DMS79 treated with DMSO at 0.1 percent for 48 hours (cell line): Measurements from ENCODE around the gene NR4A1.

Experiments used
- DNase-seq: peaks from one replicate; lab custom pipeline; 2025; lab: John Stamatoyannopoulos, UW

NR4A1 gene

GRCh38 chr12:52041695-52042123, 9.5 kb upstream of the NR4A1 start:
- DNase-seq, result no peak

- DNase-seq, result no peak
Observed at GRCh38 chr12:52042706-52043385, 8.4 kb upstream of the NR4A1 start.

GRCh38 chr12:52043386-52044212, 7.6 kb upstream of the NR4A1 start:
- no peak for DNase-seq

- no peak for DNase-seq
Observed at GRCh38 chr12:52044292-52044983, 6.8 kb upstream of the NR4A1 start.

DNA sequence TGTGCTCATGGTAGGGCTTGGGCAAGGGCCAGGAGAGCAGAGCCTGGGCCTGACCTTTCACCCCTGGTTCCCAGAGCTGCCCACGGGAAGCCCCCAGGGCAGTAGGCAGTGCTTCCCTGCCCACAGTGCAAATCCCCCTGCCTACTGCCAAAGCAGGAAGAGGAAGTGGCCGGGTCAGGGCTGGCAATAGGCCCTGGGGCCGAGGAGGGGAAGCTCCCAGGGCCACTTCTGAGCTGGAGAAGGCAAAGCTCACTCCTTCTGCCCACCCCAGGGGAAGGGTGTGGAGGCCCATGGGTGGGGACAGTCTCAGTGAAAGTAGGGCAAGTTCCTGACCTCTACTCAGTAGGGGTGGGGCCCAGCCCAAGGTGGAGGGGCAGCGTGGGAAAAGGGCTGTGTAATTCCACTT, 5.4 kb upstream of the NR4A1 start:
- no peak for DNase-seq

- no peak for DNase-seq
Observed at GRCh38 chr12:52046859-52047258, 4.4 kb upstream of the NR4A1 start.

DNA sequence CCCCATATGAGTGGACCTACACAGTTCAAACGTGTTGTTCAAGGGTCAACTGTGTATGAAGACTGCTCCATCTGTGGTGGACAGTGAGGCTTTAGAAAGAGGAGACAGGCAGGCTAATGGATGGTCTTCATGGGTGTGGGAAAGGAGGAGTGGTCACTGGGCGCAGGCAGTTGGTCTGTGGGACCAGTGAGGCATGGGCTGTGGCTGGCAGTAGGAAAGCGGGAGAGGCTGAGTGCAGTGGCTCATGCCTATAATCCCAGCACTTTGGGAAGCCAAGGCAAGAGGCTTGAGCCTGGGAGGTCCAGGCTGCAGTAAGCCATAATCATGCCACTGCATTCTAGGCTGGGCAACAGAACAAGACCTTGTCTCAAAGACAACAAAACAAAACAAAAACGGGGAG, 2.0 kb upstream of the NR4A1 start:
- no peak for DNase-seq

- no peak for DNase-seq
Observed at GRCh38 chr12:52049688-52050087, 1.6 kb upstream of the NR4A1 start.

DNA sequence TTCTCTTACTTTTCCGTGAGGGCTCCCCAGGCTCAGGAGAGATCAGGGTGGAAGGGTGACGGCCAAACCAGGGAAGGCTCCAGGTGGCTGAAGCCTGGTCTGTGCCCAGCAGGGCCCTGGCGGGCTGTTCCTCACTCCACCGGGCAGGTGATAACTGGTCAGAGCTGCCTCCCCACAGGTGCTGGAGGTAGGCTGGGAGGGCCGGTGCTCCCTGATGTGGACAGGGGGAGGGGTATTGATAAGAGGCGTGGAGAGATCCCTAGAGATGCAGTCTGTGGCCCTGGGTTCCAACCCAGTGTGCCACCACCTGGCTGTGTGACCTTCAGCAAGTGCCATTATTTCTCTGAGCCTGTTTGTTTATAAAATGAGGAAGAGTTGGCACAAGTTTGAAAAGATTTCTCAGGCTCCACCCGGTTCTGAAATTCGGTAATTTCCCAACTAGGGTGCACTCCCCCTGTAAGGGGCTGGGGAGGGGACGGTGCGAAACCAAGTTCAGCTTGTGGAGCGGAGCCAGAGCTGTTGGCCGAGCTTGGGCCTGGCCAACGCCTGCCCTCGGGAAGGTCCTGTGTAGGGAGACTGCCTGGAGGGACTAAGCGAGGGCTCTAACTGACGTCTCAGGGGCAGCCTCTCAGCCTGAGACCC, 1.0 kb upstream of the NR4A1 start:
- no peak for DNase-seq

DNA sequence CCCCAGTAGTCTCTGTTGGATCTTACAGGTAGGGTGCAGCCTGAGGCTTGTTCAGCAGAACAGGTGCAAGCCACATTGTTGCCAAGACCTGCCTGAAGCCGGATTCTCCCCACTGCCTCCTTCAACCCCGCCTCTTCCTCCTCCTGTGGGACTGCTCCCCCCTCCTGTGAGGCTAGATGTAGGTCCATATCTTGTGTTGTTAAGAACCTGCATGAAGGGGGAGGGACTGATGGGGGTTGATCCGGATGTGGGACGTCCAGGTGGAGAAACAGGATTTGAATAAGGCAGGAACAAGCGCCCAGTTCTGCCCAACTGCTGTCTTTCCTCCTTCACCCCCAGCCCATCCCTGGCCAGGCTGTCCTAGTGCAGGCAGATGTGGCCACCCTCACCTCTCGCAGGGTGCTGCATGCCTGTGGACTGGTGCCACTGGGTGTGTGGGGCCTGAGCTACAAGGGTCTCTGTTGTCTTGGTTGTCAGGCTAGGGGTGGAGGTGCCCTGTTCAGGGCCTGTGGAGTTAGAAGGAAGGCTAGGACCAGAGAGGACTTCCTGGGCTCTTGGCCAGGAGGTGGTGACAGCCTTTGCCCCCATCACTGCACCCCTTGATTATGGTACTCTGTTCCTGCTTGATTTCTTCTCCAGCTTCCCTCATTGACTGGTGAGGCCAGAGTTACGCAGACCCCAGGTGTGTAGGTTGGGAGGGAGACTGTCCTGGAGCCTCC, 1.4 kb downstream of the NR4A1 start:
- no peak for DNase-seq

- no peak for DNase-seq
Observed at GRCh38 chr12:52053536-52054209, 2.4 kb downstream of the NR4A1 start.

DNA sequence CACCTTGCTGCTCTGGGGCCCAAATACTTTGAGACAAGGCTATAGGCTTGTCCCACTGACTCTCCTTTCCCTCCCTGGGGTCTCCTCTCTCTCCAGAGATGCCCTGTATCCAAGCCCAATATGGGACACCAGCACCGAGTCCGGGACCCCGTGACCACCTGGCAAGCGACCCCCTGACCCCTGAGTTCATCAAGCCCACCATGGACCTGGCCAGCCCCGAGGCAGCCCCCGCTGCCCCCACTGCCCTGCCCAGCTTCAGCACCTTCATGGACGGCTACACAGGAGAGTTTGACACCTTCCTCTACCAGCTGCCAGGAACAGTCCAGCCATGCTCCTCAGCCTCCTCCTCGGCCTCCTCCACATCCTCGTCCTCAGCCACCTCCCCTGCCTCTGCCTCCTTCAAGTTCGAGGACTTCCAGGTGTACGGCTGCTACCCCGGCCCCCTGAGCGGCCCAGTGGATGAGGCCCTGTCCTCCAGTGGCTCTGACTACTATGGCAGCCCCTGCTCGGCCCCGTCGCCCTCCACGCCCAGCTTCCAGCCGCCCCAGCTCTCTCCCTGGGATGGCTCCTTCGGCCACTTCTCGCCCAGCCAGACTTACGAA, 3.1 kb downstream of the NR4A1 start:
- no peak for DNase-seq

DNA sequence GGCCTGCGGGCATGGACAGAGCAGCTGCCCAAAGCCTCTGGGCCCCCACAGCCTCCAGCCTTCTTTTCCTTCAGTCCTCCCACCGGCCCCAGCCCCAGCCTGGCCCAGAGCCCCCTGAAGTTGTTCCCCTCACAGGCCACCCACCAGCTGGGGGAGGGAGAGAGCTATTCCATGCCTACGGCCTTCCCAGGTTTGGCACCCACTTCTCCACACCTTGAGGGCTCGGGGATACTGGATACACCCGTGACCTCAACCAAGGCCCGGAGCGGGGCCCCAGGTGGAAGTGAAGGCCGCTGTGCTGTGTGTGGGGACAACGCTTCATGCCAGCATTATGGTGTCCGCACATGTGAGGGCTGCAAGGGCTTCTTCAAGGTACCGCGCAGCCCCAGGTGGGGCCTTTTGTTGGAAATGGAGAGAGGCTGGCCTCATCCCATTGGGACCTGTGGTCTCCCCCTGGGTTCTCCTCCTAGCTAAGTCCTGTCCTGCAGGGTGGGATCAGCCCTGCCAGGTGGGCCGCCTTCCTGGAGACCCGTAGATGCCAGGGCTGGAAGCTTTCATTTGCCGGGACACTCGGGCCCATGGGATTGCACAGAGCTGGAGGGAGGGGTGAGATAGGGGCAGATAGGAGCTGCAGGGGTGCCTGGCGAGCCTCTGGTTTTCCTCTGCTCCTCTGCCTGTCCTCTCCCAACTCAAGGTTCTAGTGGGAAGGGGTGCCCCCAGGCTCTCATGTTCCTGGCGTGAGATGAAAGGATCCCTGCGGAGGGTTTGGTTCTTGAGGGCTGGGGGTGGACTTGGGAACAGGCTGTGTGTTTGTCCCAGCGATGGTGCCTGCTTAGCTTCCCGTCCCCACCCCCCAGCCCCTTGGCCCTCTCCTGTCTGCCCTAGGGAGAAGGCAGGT, 3.8 kb downstream of the NR4A1 start:
- no peak for DNase-seq

- DNase-seq, result no peak
Observed at GRCh38 chr12:52055731-52056711, 4.8 kb downstream of the NR4A1 start.

GRCh38 chr12:52056801-52057637, 5.8 kb downstream of the NR4A1 start:
- no peak for DNase-seq

DNA sequence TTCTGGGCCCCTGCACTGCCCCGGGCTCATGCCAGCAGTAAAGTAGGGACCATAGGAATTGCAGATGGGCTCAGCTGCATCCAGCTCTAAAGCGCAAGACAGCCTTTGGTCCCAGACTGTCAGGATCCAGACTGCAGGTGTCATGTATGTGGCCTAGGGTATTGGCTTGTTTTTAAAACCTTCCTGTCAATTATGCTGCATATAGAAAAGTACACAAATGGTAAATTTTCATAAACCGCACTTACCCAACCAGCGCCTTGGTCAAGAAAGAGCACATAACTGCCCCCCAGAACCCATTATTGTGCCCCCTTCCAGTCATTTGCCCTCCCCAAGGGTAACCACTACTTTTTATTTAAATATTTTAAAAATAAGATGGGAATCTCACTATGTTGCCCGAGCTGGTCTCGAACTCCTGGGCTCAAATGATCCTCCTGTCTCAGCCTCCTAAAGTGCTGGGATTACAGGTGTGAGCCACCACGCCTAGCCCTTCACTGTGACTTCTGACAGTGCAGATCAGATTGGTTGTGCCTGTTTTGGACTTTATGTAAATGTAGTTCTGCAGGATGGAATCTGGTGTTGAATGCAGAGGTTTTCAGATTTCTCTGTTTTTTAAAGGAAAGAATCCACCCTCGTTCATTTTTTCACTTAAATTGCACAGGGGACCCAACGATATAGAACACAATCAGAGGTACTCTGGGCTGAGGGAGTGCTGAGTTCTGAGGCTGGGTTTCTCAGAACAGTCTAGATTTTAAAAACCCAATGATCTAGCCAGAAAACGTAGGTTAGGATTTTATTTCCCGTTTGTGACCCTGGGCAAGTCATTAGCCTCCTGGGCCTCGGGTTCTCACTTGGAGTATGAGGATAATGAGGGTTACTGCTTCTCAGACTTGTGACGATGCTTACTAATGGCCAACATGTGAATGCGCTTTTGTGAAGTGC, 6.7 kb downstream of the NR4A1 start:
- no peak for DNase-seq
